ENCODE data around the gene ATP4B. TPM values are rescaled to one million over a fixed set of nuclear protein-coding genes. Genes with fewer than 3 reads are reported as not detected.

The ATP4B gene
- polyA plus RNA-seq, 2 of the 4 experiments (the other 2 are of a cell fraction): not detected

GRCh38 chr13:113654591-113655345 is 3.2 kb downstream of the ATP4B start:
- CTCF ChIA-PET: no interaction called here
- H3K4me1 ChIP-seq: no peaks in the 10 kb centered on the region
- no peaks in the 10 kb centered on the region for H3K9me3 ChIP-seq
- POLR2A ChIA-PET: no interaction called here
- ATAC-seq: no peak
- TF ChIP-seq SREBF2 (IDR thresholded peaks at IDR 0.05): no peak
- TF ChIP-seq CHD4 (IDR thresholded peaks at IDR 0.05; ENCODE audit: borderline replicate concordance): no peak
- no peak for TF ChIP-seq CBX2 (IDR thresholded peaks at IDR 0.05; ENCODE audit: borderline replicate concordance, low read depth)
- no peak for TF ChIP-seq MAX (IDR thresholded peaks at IDR 0.05)
- no peak for TF ChIP-seq RFX5 (IDR thresholded peaks at IDR 0.05)
- TF ChIP-seq CTCF (IDR thresholded peaks at IDR 0.05): no peak
- no peak for TF ChIP-seq ZNF302 (CRISPR knock-in tag; IDR thresholded peaks at IDR 0.05)
- no peak for TF ChIP-seq ESRRA (IDR thresholded peaks at IDR 0.05; ENCODE audit: borderline replicate concordance, low read length)
- TF ChIP-seq FOSL2 (IDR thresholded peaks at IDR 0.05): no peak
- no peak for TF ChIP-seq FOSL2 (CRISPR knock-in tag; IDR thresholded peaks at IDR 0.05)
- no peak for TF ChIP-seq ZC3H11A (IDR thresholded peaks at IDR 0.05)
- no peak for TF ChIP-seq TFCP2L1 (CRISPR knock-in tag; IDR thresholded peaks at IDR 0.05)
- TF ChIP-seq EHMT2 (IDR thresholded peaks at IDR 0.05; ENCODE audit: low read depth): no peak
- no peak for TF ChIP-seq CBX8 (IDR thresholded peaks at IDR 0.05)
- TF ChIP-seq BHLHE40 (IDR thresholded peaks at IDR 0.05; ENCODE audit: low read depth, low read length): no peak
- H3K27ac ChIP-seq: no peak overlapping the region
- H3K4me2 ChIP-seq: no peak overlapping the region
- H3K4me3 ChIP-seq: no peak overlapping the region
- no peak for DNase-seq (ENCODE audit: low read depth in 1 of 2, low spot score in 1 of 2)
- no peak for FAIRE-seq
- 77% methylated on average over 21 of the region's 39 CpGs for WGBS (ENCODE audit: missing lambda C conversion rate)

GRCh38 chr13:113654175-113654560 is 3.8 kb downstream of the ATP4B start:
- WGBS (ENCODE audit: missing lambda C conversion rate): 59% methylated on average over 9 of the region's 9 CpGs
- FAIRE-seq: no peak

GRCh38 chr13:113653264-113654174 is 4.5 kb downstream of the ATP4B start:
- ChIA-PET CTCF (no interaction called here), POLR2A (no interaction called here)
- no peaks in the 10 kb centered on the region for H3K9me3 ChIP-seq
- FAIRE-seq (no peak), DNase-seq (ENCODE audit: low read depth in 1 of 2, low spot score in 1 of 2) (no peak), ATAC-seq (no peak)
- H3K4me3 ChIP-seq: no peak overlapping the region
- H3K27ac ChIP-seq: no peak overlapping the region
- TF ChIP-seq BCL3 (IDR thresholded peaks at IDR 0.05): no peak
- TF ChIP-seq BHLHE40 (IDR thresholded peaks at IDR 0.05; ENCODE audit: low read depth, low read length): no peak
- WGBS (ENCODE audit: missing lambda C conversion rate): 76% methylated on average over 18 of the region's 24 CpGs
- H3K4me1 ChIP-seq: no peaks in the 10 kb centered on the region
- H3K4me2 ChIP-seq: no peak overlapping the region

More at GRCh38 chr13:113654175-113654560, 3.8 kb downstream of the ATP4B start:
- TF ChIP-seq NFE2L2 (conservative IDR thresholded peaks at IDR 0.05; ENCODE audit: low read length) (no peak), EHMT2 (IDR thresholded peaks at IDR 0.05; ENCODE audit: low read depth) (no peak), ZNF302 (CRISPR knock-in tag; IDR thresholded peaks at IDR 0.05) (no peak), SMC3 (IDR thresholded peaks at IDR 0.05) (no peak), FOSB (CRISPR knock-in tag; IDR thresholded peaks at IDR 0.05) (no peak), CBX2 (IDR thresholded peaks at IDR 0.05; ENCODE audit: borderline replicate concordance, low read depth) (no peak), EP300 (IDR thresholded peaks at IDR 0.05) (no peak), MYC (IDR thresholded peaks at IDR 0.05; ENCODE audit: borderline replicate concordance, low read length) (no peak), ZSCAN20 (CRISPR knock-in tag; IDR thresholded peaks at IDR 0.05) (no peak), FOXS1 (CRISPR knock-in tag; IDR thresholded peaks at IDR 0.05) (no peak), MAZ (IDR thresholded peaks at IDR 0.05; ENCODE audit: borderline replicate concordance, low read depth, low read length) (no peak)
- DNase-seq (ENCODE audit: low read depth in 1 of 2, low spot score in 1 of 2) (no peak), ATAC-seq (no peak)
- ChIA-PET POLR2A (no interaction called here), CTCF (no interaction called here)
- Histone ChIP-seq H3K27ac (no peak overlapping the region), H3K4me3 (no peak overlapping the region), H3K9me3 (no peaks in the 10 kb centered on the region), H3K4me1 (no peaks in the 10 kb centered on the region), H3K4me2 (no peak overlapping the region)
